ENCODE data around the gene HSPA1B. TPM values are rescaled to one million over a fixed set of nuclear protein-coding genes. Genes with fewer than 3 reads are reported as not detected.
"Not testable (repeated sequence)": the region's sequence is repeated elsewhere in the genome, so short reads cannot be mapped to it uniquely, and the experiment has no call there.

Gene HSPA1B
- total and polyA plus RNA-seq, 2 experiments from 2014 or later, result 111 to 172 TPM

DNA sequence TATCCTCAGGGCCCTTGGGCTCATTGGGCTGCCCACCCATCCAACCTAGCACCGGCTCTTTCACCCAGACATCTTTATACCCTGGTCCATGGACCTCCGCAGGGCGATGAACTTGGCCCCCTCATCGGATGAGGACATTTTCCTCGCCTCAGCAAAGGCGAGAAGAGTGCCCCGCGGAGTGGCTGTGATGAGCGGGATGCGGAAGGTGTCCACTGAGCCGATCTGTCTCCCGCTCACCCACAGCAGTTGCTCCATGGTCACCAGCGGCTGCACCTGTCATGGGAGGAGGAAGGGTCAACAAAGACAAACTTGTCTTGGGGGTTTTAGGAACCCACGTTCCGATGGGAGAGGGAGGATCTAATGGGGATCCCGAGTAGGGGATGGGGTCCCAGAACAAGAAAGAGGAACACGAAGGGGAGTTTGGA, 34.4 kb downstream of the HSPA1B start:
- no peaks in the 10 kb centered on the region for H3K36me3 ChIP-seq (replicated peaks; ENCODE audit: insufficient read depth, low read depth)

GRCh38 chr6:31862344-31863235, 35.1 kb downstream of the HSPA1B start, which contains the start of gene NEU1:
NEU1 (minus strand) TSS chr6:31862821; CDS start chr6:31862776, 45 bp downstream.
- TF ChIP-seq CTCF (IDR thresholded peaks at IDR 0.05; ENCODE audit: poor library complexity) (no peak), EZH2 (IDR thresholded peaks at IDR 0.05; ENCODE audit: borderline replicate concordance) (no peak), EZH2phosphoT487 (IDR thresholded peaks at IDR 0.05; ENCODE audit: low read depth, severe bottlenecking, unreplicated experiment) (no peak)
- H2AFZ ChIP-seq, result peak within 1 kb of the TSS; percentile 13
- peaks cover 2% of the 10 kb centered on the region for H4K20me1 ChIP-seq (ENCODE audit: insufficient read depth, poor library complexity, severe bottlenecking)
- H3K9me2 ChIP-seq (replicated peaks; ENCODE audit: insufficient read depth), result no peaks in the 10 kb centered on the region
- H3K27ac ChIP-seq, result peak within 1 kb of the TSS; percentile 84
- peaks cover 19% of the 10 kb centered on the region for H3K79me2 ChIP-seq
- H3K4me3 ChIP-seq, result peak within 1 kb of the TSS; percentile 30
- H3K4me1 ChIP-seq (ENCODE audit: insufficient read depth), result peaks cover 5% of the 10 kb centered on the region
- DNase-seq (ENCODE audit: low spot score), result peak; percentile 100
- no peaks in the 10 kb centered on the region for H3K36me3 ChIP-seq (replicated peaks; ENCODE audit: insufficient read depth, low read depth)
- 1% methylated on average over 55 of the region's 64 CpGs for WGBS (ENCODE audit: low lambda C conversion rate, missing lambda C conversion rate)
- peak within 1 kb of the TSS; percentile 86 for H3K4me2 ChIP-seq
- H3K9me3 ChIP-seq (ENCODE audit: low read depth), result no peaks in the 10 kb centered on the region
- H3K27me3 ChIP-seq, result no peaks in the 10 kb centered on the region

More for the DNA sequence above, 34.4 kb downstream of the HSPA1B start:
- Histone ChIP-seq H3K9me3 (ENCODE audit: low read depth) (no peaks in the 10 kb centered on the region), H3K4me1 (ENCODE audit: insufficient read depth) (peaks cover 5% of the 10 kb centered on the region), H3K27me3 (no peaks in the 10 kb centered on the region), H3K9me2 (replicated peaks; ENCODE audit: insufficient read depth) (no peaks in the 10 kb centered on the region), H4K20me1 (ENCODE audit: insufficient read depth, poor library complexity, severe bottlenecking) (peaks cover 2% of the 10 kb centered on the region), H3K4me3 (peak overlapping the region; percentile 30), H2AFZ (peak overlapping the region; percentile 1), H3K27ac (peak overlapping the region; percentile 57), H3K79me2 (peaks cover 19% of the 10 kb centered on the region), H3K4me2 (peak overlapping the region; percentile 86)
- TF ChIP-seq EZH2phosphoT487 (IDR thresholded peaks at IDR 0.05; ENCODE audit: low read depth, severe bottlenecking, unreplicated experiment) (no peak), CTCF (IDR thresholded peaks at IDR 0.05; ENCODE audit: poor library complexity) (no peak), EZH2 (IDR thresholded peaks at IDR 0.05; ENCODE audit: borderline replicate concordance) (no peak)
- DNase-seq (ENCODE audit: low spot score), result peak; percentile 23
- WGBS (ENCODE audit: low lambda C conversion rate, missing lambda C conversion rate), result 52% methylated on average over 16 of the region's 17 CpGs

GRCh38 chr6:31864123-31864562, 36.6 kb downstream of the HSPA1B start:
- H3K9me3 ChIP-seq (ENCODE audit: low read depth); H4K20me1 ChIP-seq (ENCODE audit: insufficient read depth, poor library complexity, severe bottlenecking); DNase-seq (ENCODE audit: low spot score); H3K4me1 ChIP-seq (ENCODE audit: insufficient read depth); H3K27me3 ChIP-seq; H3K9me2 ChIP-seq (replicated peaks; ENCODE audit: insufficient read depth); H3K36me3 ChIP-seq (replicated peaks; ENCODE audit: insufficient read depth, low read depth): not testable (repeated sequence)
- Histone ChIP-seq H3K4me2 (peak overlapping the region; percentile 73), H2AFZ (peak overlapping the region; percentile 13), H3K79me2 (peaks cover 19% of the 10 kb centered on the region), H3K27ac (peak overlapping the region; percentile 84), H3K4me3 (peak overlapping the region; percentile 22)
- WGBS (ENCODE audit: low lambda C conversion rate, missing lambda C conversion rate), result 24% methylated on average over 16 of the region's 16 CpGs

DNA sequence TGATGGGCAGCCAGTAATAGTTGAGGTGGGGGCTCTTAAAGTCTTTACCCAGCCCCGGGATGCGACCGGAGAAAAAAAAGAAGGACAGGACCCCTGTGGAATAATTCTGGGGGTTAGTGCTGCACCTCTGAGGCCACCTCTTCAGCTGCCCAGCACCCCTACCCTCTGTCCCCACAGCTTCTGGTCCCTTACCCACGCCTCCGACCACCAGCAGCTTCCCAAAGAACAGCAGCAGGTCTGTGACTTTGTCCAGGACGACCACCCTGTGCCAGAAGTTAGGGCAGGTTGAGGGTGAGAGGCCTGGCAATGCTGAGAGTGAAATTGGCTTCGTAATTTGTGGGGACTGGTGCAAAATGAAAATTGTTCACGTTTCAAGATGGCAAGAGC, 37.3 kb downstream of the HSPA1B start:
- Histone ChIP-seq H3K4me2 (no peak overlapping the region), H3K79me2 (peaks cover 19% of the 10 kb centered on the region), H3K9me3 (ENCODE audit: low read depth) (no peaks in the 10 kb centered on the region), H3K27me3 (no peaks in the 10 kb centered on the region), H4K20me1 (ENCODE audit: insufficient read depth, poor library complexity, severe bottlenecking) (peaks cover 2% of the 10 kb centered on the region), H3K36me3 (replicated peaks; ENCODE audit: insufficient read depth, low read depth) (no peaks in the 10 kb centered on the region), H3K27ac (peak overlapping the region; percentile 11), H3K4me1 (ENCODE audit: insufficient read depth) (peaks cover 5% of the 10 kb centered on the region), H3K9me2 (replicated peaks; ENCODE audit: insufficient read depth) (no peaks in the 10 kb centered on the region), H3K4me3 (no peak overlapping the region), H2AFZ (no peak overlapping the region)
- no peak for DNase-seq (ENCODE audit: low spot score)
- no peak for TF ChIP-seq CTCF (IDR thresholded peaks at IDR 0.05; ENCODE audit: poor library complexity)
- no peak for TF ChIP-seq EZH2phosphoT487 (IDR thresholded peaks at IDR 0.05; ENCODE audit: low read depth, severe bottlenecking, unreplicated experiment)
- WGBS (ENCODE audit: low lambda C conversion rate, missing lambda C conversion rate), result 94% methylated on average over 8 of the region's 8 CpGs

Measured in hepatocyte (in vitro differentiated cells).